OCI-LY7 (cell line): Measurements from ENCODE around the gene CERS4. TPM values are rescaled to one million over a fixed set of nuclear protein-coding genes. Genes with fewer than 3 reads are reported as not detected.

Experiments
- BruUV-seq: library from RNA; stranded (reverse); fragments of 400-500 nt; replicated peaks from 2 replicates; lab custom pipeline; 2021; lab: Mats Ljungman, UMichigan
- CTCF ChIA-PET: fragments of 300-600 bp; sonication (Branson Sonifier 250); formaldehyde crosslinking; loops from one replicate; lab custom pipeline; 2022; ENCODE audit warnings: antibody characterized with exemption; ENCODE audit not compliant: unreplicated experiment; lab: Charles Lee
- POLR2A ChIA-PET: fragments of 300-600 bp; sonication (Branson Sonifier 250); formaldehyde crosslinking; loops from one replicate; lab custom pipeline; 2022; ENCODE audit warnings: antibody characterized with exemption; lab: Charles Lee
- DNase-seq: peaks from one replicate; pipeline ENCODE4 v3.0.0-alpha.2; 2015; ENCODE audit warnings: low spot score
- H2AFZ ChIP-seq: fragments of 200-600 bp; sonication (generic), shearing (Covaris generic); 2 replicates; pipeline ENCODE4 v1.6.1; 2014; ENCODE audit warnings: mild to moderate bottlenecking, antibody characterized with exemption, low read length, moderate library complexity
- H3K27ac ChIP-seq: fragments of 200-600 bp; sonication (generic); 2 replicates; pipeline ENCODE4 v1.5.1; 2014; ENCODE audit warnings: mixed run types, low read depth, mild to moderate bottlenecking, moderate library complexity, low read length, inconsistent platforms; ENCODE audit not compliant: poor library complexity, severe bottlenecking
- H3K36me3 ChIP-seq: fragments of 200-600 bp; sonication (generic); 2 replicates; pipeline ENCODE4 v1.6.1; 2014; ENCODE audit warnings: mild to moderate bottlenecking, antibody characterized with exemption, low read length, moderate library complexity, mixed read lengths; ENCODE audit not compliant: insufficient read depth
- H3K4me1 ChIP-seq: fragments of 200-600 bp; sonication (generic); 2 replicates; pipeline ENCODE4 v1.5.1; 2014; ENCODE audit warnings: mild to moderate bottlenecking, low read length; ENCODE audit not compliant: insufficient read depth, poor library complexity, severe bottlenecking
- H3K4me2 ChIP-seq: fragments of 200-600 bp; sonication (generic); 2 replicates; pipeline ENCODE4 v1.6.1; 2014; ENCODE audit warnings: mild to moderate bottlenecking, low read length
- H3K4me3 ChIP-seq: fragments of 200-600 bp; sonication (generic); 2 replicates; pipeline ENCODE4 v1.5.1; 2014; ENCODE audit warnings: mild to moderate bottlenecking, low read depth, low read length; ENCODE audit not compliant: poor library complexity, severe bottlenecking
- H3K79me2 ChIP-seq: fragments of 200-600 bp; sonication (generic); 2 replicates; pipeline ENCODE4 v1.6.1; 2016; ENCODE audit warnings: low read depth, mild to moderate bottlenecking, low read length, moderate library complexity, mixed read lengths; ENCODE audit not compliant: insufficient read depth
- H3K9me2 ChIP-seq: fragments of 200-600 bp; sonication (generic); 2 replicates; pipeline ENCODE4 v1.6.1; 2016; ENCODE audit warnings: mild to moderate bottlenecking, low read length, mixed read lengths; ENCODE audit not compliant: insufficient read depth
- H3K9me3 ChIP-seq: fragments of 200-600 bp; sonication (generic); 2 replicates; pipeline ENCODE4 v1.6.1; 2014; ENCODE audit warnings: mild to moderate bottlenecking, mixed run types, low read length, mixed read lengths
- H4K20me1 ChIP-seq: fragments of 200-600 bp; sonication (generic); 2 replicates; pipeline ENCODE4 v1.6.1; 2014; ENCODE audit warnings: mild to moderate bottlenecking, antibody characterized with exemption, low read length, moderate library complexity, mixed read lengths; ENCODE audit not compliant: insufficient read depth
- EZH2phosphoT487 ChIP-seq: fragments of 200-600 bp; sonication (generic); IDR thresholded peaks from 2 replicates; pipeline ENCODE4 v1.6.1; 2018; ENCODE audit warnings: low read depth, borderline replicate concordance, mild to moderate bottlenecking, mixed run types, antibody characterized with exemption, low read length, moderate library complexity, mixed read lengths
- intact Hi-C: fragments of 100-400 bp; cut with micrococcal nuclease; formaldehyde crosslinking; loops from one replicate; pipeline ENCODE4 v1.10.0; 2022; ENCODE audit not compliant: unreplicated experiment
- total RNA-seq, 2 experiments: library from RNA; depleted of rRNA in 1 of 2; stranded (reverse); fragments of >200 nt in 1 of 2; shearing (Covaris generic) in 1 of 2; gene quantifications; 2 replicates each; pipeline ENCODE4 v1.2.3, GENCODE V29; 2014 to 2022
- TF ChIP-seq, protein P1 (sequence below): fragments of 200-600 bp; sonication (generic); conservative IDR thresholded peaks from 2 replicates; pipeline ENCODE4 v1.5.1; 2014; ENCODE audit warnings: mild to moderate bottlenecking, antibody characterized with exemption, low read length, moderate library complexity, mixed read lengths

CERS4 gene
- total RNA-seq, 2 experiments from 2014 or later: 36.8 to 54.9 TPM

DNA sequence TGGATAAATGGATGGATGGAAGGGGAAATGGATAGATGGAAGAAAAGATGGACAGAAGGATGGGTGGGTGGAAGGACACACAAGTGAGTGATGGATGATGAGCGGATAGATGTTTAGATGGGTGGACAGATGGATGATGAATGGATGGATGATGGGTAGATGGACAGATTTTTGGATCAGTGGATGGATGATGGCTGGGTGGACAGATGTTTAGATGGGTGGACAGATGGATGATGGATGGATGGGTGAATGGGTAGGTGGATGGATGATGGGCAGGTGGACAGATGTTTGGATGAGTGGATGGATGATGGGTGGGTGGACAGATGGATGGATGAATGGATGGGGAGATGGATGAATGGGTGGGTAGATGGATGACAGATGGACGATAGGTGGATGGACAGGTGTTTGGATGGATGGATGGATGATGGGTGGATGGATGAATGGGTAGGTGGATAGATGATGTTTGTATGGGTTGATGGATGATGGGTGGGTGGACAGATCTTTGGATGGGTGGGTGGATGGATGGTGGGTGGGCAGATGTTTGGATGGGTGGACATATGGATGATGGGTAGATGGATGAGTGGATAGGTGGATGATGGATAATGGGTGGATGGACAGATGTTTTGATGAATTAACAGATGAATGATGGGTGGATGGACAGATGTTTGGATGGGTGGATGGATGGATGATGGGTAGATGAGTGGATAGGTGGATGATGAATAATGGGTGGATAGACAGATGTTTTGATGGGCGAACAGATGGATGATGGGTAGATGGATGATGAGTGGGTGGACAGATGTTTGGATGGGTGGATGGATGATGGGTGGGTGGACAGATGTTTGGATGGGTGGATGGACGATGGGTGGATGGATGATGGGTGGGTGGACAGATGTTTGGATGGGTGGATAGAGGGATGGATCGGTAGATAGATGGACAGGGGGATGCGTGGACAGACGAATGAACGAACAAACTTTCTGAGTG lies 39.5 kb downstream of the CERS4 start:
- POLR2A ChIA-PET: no interaction called here
- Histone ChIP-seq H3K9me3 (no peaks in the 10 kb centered on the region; the same call in 1 of the 2 replicates), H3K36me3 (peaks cover 21% of the 10 kb centered on the region), H3K27ac (no peak overlapping the region), H2AFZ (no peak overlapping the region), H4K20me1 (no peaks in the 10 kb centered on the region), H3K4me3 (no peak overlapping the region), H3K4me2 (no peak overlapping the region), H3K9me2 (no peaks in the 10 kb centered on the region), H3K4me1 (no peaks in the 10 kb centered on the region), H3K79me2 (no peaks in the 10 kb centered on the region)
- BruUV-seq: no TSS peak
- TF ChIP-seq, protein P1, sequence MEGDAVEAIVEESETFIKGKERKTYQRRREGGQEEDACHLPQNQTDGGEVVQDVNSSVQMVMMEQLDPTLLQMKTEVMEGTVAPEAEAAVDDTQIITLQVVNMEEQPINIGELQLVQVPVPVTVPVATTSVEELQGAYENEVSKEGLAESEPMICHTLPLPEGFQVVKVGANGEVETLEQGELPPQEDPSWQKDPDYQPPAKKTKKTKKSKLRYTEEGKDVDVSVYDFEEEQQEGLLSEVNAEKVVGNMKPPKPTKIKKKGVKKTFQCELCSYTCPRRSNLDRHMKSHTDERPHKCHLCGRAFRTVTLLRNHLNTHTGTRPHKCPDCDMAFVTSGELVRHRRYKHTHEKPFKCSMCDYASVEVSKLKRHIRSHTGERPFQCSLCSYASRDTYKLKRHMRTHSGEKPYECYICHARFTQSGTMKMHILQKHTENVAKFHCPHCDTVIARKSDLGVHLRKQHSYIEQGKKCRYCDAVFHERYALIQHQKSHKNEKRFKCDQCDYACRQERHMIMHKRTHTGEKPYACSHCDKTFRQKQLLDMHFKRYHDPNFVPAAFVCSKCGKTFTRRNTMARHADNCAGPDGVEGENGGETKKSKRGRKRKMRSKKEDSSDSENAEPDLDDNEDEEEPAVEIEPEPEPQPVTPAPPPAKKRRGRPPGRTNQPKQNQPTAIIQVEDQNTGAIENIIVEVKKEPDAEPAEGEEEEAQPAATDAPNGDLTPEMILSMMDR: no peak
- no peak for TF ChIP-seq EZH2phosphoT487
- DNase-seq: no peak
- CTCF ChIA-PET: interaction anchor here (0.6 kb wide), 1 partner anchor 1150 kb away, joined by 3 read pairs; no protein-coding TSS in a partner anchor
- intact Hi-C loops: no loop called here

DNA sequence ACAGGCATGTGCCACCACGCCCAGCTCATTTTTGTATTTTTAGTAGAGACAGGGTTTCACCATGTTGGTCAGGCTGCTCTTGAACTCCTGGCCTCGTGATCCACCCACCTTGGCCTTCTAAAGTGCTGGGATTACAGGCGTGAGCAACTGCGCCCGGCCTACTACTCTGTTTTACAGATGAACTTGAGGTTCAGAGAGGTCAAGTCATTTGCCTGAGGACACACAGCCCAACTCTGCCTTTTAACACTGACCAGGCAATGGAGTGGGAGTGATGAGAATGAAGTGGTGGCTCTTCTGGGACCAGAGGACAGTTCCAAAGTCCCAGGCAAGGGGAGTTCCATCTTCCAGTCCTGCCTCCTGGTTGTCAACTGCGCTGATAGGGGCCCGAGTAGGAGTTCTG lies 41.4 kb downstream of the CERS4 start:
- peaks cover 12% of the 10 kb centered on the region for H3K36me3 ChIP-seq
- no peaks in the 10 kb centered on the region for H3K9me3 ChIP-seq
- DNase-seq: no peak
- no peaks in the 10 kb centered on the region for H3K79me2 ChIP-seq
- intact Hi-C loops: no loop called here
- ChIA-PET CTCF (no interaction called here), POLR2A (interaction anchor here (0.6 kb wide), 1 partner anchor 98 kb away, joined by 3 read pairs; no protein-coding TSS in a partner anchor)
- BruUV-seq: no TSS peak
- no peak overlapping the region for H3K4me2 ChIP-seq
- H4K20me1 ChIP-seq: no peaks in the 10 kb centered on the region
- H3K4me3 ChIP-seq: no peak overlapping the region
- no peak overlapping the region for H2AFZ ChIP-seq
- no peaks in the 10 kb centered on the region for H3K9me2 ChIP-seq
- H3K27ac ChIP-seq: no peak overlapping the region
- no peak for TF ChIP-seq EZH2phosphoT487
- TF ChIP-seq, protein P1: no peak
- no peaks in the 10 kb centered on the region for H3K4me1 ChIP-seq
